ENCODE data around the gene FERMT3.
"Not testable (repeated sequence)": the region's sequence is repeated elsewhere in the genome, so short reads cannot be mapped to it uniquely, and the experiment has no call there.

FERMT3 gene

DNA sequence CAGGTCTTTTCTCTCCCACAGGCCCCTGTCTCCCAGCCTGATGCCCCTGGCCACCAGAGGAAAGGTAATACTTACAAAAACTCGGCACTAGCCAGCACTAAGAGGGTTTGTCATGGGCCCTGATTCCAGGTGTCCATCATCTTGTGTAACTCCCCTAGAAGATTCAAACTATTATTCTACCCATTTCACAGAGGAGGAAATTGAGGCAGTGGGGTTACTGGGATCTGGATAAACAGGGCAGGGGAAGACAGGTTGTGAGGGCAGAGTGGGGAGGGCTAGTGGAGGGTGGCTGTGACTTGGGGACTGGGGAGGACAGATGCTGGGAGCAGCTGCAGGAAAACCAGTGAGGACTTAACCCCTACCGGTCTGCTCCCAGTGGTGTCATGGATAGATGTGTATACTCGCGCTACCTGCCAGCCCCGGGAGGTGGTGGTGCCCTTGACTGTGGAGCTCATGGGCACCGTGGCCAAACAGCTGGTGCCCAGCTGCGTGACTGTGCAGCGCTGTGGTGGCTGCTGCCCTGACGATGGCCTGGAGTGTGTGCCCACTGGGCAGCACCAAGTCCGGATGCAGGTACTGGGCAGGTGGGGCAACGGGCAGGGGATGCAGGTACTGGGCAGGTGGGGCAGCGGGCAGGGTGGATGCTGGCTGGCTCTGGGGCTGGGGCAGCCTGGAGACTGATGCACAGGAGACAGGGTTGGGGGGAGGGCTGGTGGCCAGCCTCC is 29.1 kb downstream of the FERMT3 start:
- no peak for DNase-seq (ENCODE audit: low read depth)

GRCh38 chr11:64237484-64237951 is 31.0 kb downstream of the FERMT3 start:
- DNase-seq (ENCODE audit: low read depth), result no peak

DNA sequence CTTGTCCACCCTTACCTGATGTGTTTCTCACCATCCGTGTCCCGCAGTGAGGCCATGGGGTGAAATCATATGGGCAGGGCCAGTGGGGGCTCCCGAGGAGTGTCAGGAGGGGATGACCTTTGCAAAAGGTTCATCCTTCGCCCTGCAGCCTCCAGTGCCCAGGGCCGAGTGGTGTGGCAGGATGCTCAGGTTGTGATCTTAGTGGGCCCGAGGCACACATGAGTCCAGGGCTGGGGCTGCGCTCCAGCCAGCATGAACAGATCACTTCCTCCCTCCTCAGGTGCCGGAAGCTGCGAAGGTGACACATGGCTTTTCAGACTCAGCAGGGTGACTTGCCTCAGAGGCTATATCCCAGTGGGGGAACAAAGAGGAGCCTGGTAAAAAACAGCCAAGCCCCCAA is 31.6 kb downstream of the FERMT3 start:
- no peak for DNase-seq (ENCODE audit: low read depth)

DNA sequence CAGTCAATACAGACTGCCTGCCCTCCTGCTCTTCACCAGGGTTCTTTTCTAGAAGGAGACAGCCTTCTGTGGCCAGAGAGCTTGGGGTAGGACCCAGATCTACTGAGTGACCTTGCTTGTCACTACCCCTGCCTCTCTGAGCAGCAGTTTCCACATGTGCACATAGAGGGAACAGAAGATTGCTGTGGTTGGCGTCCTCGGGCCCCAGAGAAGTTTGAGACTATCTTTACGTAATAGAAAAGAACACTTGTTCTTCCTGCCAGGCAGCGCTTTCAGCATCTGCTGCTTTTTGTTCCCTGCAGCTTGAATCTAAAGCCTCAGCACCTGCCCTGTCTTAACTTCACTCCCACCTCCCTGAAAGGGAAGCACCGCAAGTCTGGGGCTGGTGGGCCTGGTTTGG is 32.5 kb downstream of the FERMT3 start:
- no peak for DNase-seq (ENCODE audit: low read depth)

DNA sequence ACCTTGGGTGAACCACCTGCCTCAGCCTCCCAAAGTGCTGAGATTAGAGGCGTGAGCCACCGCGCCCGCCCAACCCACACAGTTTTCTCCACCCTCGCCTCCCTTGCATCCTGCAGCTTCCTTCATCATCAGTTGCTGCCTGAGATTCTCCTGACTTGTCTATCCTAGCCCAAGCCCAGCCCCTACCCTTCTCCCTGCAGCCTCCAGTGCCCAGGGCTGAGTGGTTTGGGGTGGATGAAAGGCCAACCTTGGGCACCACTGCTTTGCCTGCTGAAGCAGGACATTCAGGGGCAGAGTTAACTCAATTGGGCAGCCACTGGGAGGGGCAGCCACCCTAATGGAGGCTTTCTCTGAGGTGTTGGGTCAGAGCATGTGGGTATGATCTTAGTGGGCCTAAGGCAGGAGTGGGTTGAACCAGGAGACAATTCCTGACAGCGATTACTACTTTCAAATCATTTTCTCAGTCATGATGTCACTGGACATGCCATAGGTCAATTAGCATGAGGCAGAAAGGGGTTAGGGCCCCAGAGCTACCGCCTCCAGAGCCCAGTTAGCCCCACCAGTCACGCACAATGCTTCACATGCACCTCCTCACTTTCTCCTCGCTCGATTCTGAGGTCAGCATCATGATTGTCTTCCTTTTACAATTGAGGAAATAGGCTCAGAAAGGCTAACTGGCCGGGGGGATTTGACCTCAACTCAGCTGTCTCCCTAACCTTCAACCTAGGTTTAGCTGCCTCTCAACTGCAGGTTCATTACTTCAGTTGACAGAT is 33.3 kb downstream of the FERMT3 start:
- no peak for DNase-seq (ENCODE audit: low read depth)

DNA sequence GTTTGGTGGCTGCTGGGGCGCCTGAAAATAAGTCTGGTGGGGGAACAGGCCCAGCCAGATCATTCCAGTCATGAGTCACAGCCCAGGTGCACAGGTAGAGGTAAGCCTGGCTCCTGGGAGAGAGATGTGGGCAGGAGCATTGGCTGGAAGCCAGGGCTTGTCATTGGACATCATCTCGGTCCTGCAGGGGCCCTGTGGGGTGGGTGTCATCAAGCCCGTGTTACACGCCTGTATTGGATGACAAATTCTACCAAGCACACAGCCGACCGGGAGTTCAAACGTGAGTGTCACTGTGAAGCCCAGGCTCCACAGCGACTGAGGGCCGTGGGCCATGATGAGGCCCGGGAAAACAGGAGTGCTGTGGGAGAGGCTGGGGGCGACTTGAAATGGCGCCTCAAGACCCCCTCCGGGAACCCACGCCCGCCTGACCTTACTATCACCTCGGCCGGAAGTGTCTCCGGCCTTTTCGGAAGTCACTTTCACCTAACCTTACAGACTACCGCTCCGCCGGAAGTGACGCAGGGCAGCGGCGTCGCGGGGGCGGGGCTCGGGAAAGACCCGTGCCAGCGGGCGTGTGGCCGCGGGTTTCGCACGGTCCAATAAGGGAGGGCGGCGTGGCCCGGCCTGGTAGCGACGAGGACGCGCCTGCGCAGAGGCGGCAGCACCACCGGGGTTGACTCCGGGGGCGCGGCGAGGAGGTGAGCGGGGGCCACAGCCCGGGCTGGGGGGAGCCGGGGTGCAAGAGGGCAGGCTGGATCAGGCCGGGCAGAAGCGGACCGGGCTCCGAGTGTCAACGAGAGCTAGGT is 34.1 kb downstream of the FERMT3 start, which contains the start of gene FKBP2:
FKBP2 (plus strand) TSS at position 661 of the 806 bp plus-strand sequence. CDS start 1,293 bp downstream, outside the sequence.
- DNase-seq (ENCODE audit: low read depth), result peak; percentile 97

DNA sequence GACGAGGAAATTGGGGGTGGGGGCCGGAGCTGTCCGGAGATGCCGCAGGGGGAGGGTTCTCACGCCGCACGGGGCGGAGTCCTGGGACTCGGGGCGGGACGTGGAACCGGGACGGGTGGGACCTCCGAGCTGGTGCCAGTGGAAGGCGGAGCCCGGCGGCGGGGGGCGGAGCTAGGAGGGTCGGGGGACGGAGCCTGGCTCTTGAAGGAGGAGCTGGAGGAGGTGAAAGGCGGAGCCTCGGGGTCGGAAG is 34.6 kb downstream of the FERMT3 start:
- DNase-seq (ENCODE audit: low read depth), result peak; percentile 100

DNA sequence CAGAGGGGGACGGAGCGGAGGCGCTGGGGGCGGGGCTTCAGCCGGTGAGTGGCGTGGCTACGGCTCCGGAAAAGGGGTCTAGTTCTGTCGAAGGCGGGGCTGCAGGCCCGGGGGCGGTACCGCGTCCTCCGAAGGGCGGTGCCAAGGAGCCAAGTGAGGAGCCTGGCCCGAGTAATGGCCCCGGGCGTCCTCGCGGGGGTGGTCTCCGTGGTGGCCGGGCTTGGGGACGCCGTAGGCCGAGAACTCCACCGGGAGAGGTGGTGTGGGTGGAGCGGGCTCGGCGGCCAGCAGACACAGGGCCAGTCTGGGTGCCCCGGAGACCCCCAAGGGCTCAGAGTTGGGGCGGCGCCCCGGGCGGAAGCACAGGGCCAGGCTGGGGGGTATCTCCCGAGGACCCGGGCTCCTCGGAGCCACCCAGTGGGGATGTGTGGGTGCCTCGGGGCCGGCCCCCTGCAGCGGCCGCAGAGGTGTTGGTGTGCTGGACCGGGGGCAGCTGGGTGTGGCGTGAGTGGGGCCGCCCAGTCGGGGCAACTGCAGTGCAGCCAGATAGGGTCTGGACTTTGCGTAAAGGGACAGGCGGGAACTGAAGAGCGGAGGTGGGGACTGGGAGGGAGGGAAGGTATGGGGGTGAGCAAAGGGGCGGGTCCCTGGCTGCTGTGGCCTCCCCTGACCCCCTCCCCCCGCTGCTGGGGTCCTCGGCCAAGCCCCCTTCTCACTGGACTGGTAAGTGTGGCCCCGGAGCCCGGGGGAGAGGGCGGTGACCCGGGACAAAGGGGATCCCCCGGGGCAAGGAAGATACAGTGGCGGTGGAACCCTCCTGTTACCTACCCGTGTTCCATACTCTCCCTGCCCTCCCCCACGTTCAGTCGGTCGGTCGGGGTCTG is 35.2 kb downstream of the FERMT3 start:
- DNase-seq (ENCODE audit: low read depth), result no peak

- DNase-seq (ENCODE audit: low read depth), result no peak
These were observed 36.8 kb downstream of the FERMT3 start for GRCh38 chr11:64243236-64243854.

DNA sequence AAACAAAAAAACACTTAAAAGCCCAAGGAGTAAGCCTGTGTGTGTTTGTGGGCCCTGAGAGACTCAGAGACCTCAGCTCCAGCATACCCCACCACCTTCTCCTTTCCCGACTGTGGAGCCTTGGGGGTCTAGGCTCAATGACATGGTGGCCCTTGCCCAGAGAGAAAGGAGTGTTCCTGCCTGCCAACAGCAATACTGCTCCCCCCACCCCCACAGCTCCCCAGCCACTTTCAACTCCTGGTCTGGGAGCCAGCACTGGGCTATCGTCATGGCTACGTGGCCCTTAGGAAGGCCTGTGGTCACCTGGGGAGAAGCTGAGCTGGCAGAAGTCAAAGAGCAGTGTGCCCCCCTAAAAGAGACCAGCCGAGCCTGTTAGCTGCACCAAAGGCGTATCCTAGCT is 37.6 kb downstream of the FERMT3 start:
- no peak for DNase-seq (ENCODE audit: low read depth)

GRCh38 chr11:64244966-64245365 is 38.4 kb downstream of the FERMT3 start:
- DNase-seq (ENCODE audit: low read depth), result no peak

GRCh38 chr11:64245401-64245796 is 38.9 kb downstream of the FERMT3 start:
- no peak for DNase-seq (ENCODE audit: low read depth)

- DNase-seq (ENCODE audit: low read depth), result peak; percentile 49
These were observed 39.5 kb downstream of the FERMT3 start for GRCh38 chr11:64245797-64246620.

DNA sequence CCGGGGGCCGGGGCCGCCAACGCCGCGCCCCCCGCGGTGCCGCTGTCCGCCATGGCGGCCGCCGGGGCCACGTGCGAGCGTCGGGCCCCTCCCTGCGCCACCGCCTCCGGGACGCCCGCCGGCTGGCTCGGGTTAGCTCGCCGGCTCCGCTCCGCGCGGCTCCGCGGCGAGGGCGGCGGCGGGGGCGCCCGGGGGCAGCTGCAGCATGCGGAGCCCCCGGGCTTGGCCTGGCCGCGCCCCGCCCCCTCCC is 40.0 kb downstream of the FERMT3 start:
- DNase-seq (ENCODE audit: low read depth), result not testable (repeated sequence)

GRCh38 chr11:64246871-64247728 is 40.6 kb downstream of the FERMT3 start, which contains the start of gene PPP1R14B:
Gene PPP1R14B (minus strand): TSS chr11:64246943. CDS start chr11:64246673, 270 bp downstream.
- peak; percentile 67 for DNase-seq (ENCODE audit: low read depth)

DNA sequence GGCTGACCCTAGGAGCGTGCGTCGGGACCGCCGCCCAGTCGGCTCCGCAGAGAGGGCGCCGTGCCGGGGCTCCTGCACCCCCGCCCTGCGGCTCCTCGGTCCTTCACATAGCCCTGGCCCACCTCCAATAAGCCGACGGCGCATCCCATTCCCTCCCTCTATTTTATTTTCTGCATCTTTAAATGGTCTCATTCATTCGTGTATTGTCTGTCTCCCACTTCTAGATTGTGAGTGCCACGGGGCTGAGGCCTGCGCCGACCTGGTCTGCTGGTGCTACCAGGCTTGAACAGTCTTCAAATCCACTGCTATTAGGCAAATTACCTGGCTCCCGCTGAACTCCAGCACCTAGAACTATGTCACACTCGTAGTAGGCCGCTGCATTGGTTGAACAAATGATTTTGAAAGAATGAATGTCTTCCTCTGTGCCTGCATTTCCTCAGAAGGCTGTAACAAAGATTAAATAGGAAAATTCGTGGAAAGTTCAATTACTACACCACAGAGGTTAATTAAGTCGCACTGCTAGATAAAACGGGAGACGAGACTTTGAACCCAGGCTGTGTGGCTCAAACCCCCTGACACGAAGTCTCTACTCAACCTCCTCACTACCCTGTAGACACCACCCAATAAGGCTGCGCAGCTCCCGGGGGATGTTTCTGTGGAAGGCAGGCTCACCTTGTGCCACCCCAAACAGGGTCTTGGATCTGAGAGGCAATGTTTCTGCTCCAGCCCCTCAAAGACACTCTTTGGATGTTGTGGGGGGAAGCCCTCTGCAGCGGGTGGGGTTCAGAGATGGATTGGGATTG is 41.4 kb downstream of the FERMT3 start:
- DNase-seq (ENCODE audit: low read depth), result no peak

- no peak for DNase-seq (ENCODE audit: low read depth)
These were observed 42.1 kb downstream of the FERMT3 start for GRCh38 chr11:64248578-64248977.

GRCh38 chr11:64249038-64249437 is 42.5 kb downstream of the FERMT3 start:
- DNase-seq (ENCODE audit: low read depth), result no peak
